GM18508 (cell line): ENCODE results near the gene GJB5.

Experiments used
- ATAC-seq: cut with Tn5 transposase; IDR thresholded peaks from one replicate; pipeline ENCODE4 v1.9.1; 2021; ENCODE audit warnings: moderate number of reproducible peaks; ENCODE audit not compliant: insufficient read depth, unreplicated experiment

Gene GJB5

DNA sequence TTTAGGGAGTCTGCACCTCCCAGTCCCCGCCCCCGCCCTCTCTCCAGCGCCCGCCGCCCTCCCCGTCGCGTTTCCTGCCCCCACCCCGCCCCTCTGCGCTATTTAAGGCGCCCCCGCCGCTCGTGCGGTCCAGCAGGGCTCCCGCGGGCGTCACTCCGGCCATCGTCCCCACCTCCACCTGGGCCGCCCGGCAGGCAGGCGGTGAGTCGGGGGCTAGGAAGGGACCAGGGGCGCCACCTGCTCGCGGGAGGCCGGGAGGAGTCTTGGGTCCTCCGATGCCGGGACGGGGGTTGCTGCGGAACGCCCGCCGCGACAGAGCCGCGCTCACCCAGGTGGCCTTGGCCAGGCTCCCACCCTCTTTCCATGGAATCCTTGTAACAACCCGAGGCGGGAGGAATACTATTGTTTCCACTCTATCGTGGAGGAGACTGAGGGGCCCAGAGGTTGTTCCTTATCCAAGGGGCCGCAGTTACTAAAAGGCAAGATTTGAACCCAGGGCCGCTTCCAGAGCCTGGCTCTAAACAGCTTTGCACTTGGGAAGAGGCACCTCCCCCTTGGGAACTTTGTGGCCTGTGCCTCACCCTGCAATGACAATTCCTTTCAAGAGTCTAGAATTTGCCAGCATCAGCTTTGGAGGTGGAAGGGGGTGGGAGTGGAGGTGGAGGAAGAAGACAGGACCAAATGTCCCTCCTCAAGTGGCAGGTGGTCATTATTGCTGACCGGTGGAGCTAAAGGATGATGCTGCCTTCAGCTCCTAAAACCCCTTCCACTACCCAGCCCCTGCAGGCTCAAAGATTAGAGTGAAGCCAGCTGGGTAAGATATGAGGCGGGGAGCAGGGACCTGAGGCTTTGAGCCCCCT is 38.3 kb downstream of the GJB5 start, which contains the start of gene GJA4:
Gene GJA4, plus strand, starts transcription at position 132 of the 860 bp plus-strand sequence. CDS start 1,215 bp downstream, outside the sequence.
- ATAC-seq, result no peak

DNA sequence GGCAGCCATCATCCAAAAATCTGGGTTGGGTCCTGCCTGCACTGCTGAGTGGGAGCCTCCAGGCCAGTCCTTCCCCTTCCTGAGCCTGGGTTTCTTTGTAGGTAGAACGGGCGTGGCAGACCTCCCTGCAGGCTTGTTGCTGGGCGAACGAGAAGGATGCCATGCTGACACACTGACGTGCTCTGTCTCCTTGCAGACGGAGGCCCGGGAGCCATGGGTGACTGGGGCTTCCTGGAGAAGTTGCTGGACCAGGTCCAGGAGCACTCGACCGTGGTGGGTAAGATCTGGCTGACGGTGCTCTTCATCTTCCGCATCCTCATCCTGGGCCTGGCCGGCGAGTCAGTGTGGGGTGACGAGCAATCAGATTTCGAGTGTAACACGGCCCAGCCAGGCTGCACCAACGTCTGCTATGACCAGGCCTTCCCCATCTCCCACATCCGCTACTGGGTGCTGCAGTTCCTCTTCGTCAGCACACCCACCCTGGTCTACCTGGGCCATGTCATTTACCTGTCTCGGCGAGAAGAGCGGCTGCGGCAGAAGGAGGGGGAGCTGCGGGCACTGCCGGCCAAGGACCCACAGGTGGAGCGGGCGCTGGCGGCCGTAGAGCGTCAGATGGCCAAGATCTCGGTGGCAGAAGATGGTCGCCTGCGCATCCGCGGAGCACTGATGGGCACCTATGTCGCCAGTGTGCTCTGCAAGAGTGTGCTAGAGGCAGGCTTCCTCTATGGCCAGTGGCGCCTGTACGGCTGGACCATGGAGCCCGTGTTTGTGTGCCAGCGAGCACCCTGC is 39.3 kb downstream of the GJB5 start:
- ATAC-seq, result no peak

DNA sequence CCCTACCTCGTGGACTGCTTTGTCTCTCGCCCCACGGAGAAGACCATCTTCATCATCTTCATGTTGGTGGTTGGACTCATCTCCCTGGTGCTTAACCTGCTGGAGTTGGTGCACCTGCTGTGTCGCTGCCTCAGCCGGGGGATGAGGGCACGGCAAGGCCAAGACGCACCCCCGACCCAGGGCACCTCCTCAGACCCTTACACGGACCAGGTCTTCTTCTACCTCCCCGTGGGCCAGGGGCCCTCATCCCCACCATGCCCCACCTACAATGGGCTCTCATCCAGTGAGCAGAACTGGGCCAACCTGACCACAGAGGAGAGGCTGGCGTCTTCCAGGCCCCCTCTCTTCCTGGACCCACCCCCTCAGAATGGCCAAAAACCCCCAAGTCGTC is 39.9 kb downstream of the GJB5 start:
- ATAC-seq, result no peak

DNA sequence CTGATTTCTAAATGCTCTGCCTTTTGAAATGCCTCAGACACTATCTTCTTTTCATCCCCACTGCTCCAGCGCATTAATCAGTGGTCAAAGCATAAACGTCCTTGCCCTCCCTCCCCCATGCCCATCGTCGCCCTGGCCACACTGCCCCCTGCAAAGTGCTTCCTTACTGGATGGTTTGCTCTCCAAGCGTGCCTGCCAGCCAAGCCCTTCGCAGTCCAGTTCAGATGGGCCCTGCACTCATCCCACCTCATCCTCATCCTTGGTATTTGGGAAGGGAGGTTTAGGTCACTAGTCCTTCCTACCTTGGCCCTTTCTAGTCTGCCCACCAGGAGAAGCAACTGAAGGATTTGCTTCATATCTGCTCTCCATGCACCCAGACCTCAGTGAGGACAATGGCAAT is 41.1 kb downstream of the GJB5 start:
- no peak for ATAC-seq

DNA sequence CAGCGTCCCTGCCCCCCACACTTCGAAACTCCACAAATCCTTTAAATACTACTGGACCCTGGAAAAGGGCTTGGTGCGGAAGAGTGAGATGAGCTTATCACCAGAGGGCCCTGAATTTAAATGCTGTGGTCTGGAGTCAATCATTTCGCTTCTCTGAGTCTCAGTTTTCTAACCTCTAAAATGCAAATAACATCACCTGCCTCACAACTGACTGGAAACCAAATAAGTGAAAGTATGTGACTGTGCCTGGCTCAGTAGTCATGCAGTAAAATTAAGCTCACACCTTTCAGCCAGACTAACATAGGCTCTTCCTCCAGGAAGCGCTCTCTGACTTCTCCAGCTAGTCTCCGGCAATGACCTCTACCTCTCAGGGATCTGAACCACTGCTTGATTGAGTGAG is 42.1 kb downstream of the GJB5 start:
- no peak for ATAC-seq

DNA sequence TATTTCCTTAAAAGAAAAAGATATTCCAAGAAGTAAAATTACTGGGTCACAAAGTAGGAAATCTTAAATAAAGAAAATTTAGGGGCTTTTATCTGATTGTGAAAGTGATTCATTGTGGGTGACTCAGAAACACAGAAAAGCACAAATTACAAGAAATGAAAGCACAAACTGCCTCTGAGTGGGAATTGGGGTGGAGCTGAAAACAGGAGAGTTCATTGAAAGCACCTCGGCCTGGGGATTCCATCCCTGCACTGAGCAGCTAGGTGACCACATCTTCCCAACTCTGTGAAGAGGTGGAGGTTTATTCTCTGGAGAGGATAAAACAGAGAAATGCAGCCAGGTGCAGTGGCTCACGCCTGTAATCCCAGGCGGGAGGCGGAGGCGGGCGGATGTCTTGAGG is 45.4 kb downstream of the GJB5 start:
- ATAC-seq, result no peak

DNA sequence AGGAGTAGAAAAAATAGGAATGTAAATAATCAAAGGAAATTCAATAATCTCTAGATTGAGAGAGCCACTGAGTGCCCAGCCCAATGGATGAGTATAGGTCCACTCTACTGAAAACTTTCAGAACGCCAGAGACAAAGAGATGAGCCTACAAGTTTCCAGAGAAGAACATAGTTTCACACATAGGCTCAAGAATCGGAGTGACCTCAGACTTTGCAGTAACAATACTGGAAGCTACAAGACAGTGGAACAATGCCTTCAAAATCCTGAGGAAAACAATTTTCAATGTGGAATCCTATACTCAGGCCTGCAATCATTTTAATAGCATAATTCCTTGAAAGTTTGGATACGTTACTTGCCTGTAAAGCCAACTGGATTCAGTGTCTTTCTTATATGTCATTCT is 48.9 kb downstream of the GJB5 start:
- no peak for ATAC-seq

DNA sequence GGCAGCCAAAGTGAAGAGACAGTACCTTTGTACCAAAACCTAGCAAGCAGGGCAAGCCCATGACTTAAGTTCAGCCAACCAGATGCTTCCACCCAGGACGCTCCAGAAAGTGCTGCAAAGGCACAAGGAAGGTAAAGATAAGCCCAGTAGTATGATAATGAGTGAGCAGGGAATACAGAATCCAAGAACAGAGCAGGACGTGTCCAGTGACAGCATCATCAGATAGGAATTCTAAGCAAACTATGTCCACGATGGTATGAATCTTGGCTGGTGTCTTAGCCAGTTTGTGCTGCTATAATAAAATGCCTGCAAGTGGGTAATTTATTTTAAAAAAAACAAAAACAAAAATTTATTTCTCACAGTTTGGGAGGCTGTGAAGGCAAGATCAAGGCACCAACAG is 51.5 kb downstream of the GJB5 start:
- ATAC-seq, result no peak
